ENCODE measurements around the gene SNAP23. TPM values are rescaled to one million over a fixed set of nuclear protein-coding genes. Genes with fewer than 3 reads are reported as not detected.

Gene SNAP23
- total RNA-seq, 2 experiments from 2014 or later: 50.7 to 63.1 TPM

DNA sequence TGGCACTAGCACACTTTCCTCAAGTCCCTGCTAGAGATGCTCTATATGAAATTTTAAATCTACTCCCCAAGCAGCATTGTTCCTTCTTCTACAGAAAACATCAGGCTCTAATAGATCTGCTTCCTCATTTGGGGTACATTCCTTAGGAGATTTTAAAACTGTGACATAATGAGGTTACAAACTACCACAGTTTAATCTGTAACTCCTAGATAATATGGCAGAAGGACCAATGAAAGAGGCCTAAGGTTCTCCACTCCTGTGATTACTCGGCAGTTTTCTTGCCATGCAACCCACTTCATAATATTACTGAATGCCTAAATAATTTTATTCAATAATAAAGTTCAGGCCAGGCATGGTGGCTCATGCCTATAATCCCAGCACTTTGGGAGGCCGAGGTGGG lies 20.6 kb upstream of the SNAP23 start:
- Mint-ChIP-seq H3K27me3 (no peaks in the 10 kb centered on the region), H3K4me1 (peaks cover 10% of the 10 kb centered on the region), H3K9me3 (no peaks in the 10 kb centered on the region), H3K36me3 (ENCODE audit: low read depth) (peaks cover 5% of the 10 kb centered on the region), H3K27ac (no peak overlapping the region), H3K4me3 (no peak overlapping the region)
- CTCF ChIA-PET: interaction anchor here (0.6 to 1.1 kb wide), 3 partner anchors 11 to 770 kb away, joined by 3 read pairs; no protein-coding TSS in a partner anchor
- POLR2A ChIA-PET: no interaction called here
- DNase-seq: no peak

DNA sequence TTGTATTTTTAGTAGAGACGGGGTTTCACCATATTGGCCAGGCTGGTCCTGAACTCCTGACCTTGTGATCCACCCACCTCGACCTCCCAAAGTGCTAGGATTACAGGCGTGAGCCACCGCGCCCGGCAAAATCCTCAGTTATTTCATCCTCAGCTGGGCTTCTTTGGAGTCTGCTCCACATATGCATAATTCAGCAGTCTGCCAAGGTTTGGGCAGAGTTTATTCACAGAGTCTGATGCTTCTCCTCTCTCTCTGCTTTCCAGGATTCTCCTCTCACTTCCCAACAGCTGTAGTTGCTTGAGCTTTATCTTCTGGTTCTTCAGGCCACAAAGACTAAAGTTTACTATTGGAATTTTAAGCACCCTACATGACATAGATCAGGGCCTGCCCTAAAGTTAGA lies 12.7 kb upstream of the SNAP23 start:
- no peaks in the 10 kb centered on the region for H3K27me3 Mint-ChIP-seq
- H3K4me3 Mint-ChIP-seq: no peak overlapping the region
- H3K36me3 Mint-ChIP-seq (ENCODE audit: low read depth): peaks cover 11% of the 10 kb centered on the region
- POLR2A ChIA-PET: no interaction called here
- H3K9me3 Mint-ChIP-seq: peaks cover 2% of the 10 kb centered on the region
- H3K27ac Mint-ChIP-seq: no peak overlapping the region
- peaks cover 7% of the 10 kb centered on the region for H3K4me1 Mint-ChIP-seq
- CTCF ChIA-PET: no interaction called here
- DNase-seq: no peak

DNA sequence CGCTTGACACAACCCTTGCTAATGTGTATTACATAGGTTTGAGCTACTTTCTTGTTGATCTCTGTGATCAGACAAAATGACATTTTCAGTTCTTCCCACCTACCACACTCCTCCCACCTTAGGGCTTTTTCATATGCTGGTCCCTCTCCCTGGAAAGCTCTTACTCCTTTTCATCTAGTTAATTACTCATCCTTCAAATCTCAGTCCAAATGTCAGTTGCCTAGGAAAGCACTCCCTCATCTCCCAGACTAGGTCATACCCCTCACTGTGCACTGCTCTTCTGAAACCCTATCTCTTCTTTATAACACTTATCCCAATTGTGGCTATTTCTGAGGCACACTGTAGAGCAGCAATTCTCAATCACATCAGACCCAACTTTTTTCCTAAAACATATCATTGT lies 11.8 kb upstream of the SNAP23 start:
- ChIA-PET CTCF (interaction anchor here (1.7 kb wide), 1 partner anchor 11 kb away, joined by 4 read pairs; no protein-coding TSS in a partner anchor), POLR2A (no interaction called here)
- DNase-seq: no peak
- Mint-ChIP-seq H3K36me3 (ENCODE audit: low read depth) (peaks cover 11% of the 10 kb centered on the region), H3K4me3 (no peak overlapping the region), H3K4me1 (peaks cover 14% of the 10 kb centered on the region), H3K9me3 (peaks cover 2% of the 10 kb centered on the region), H3K27me3 (no peaks in the 10 kb centered on the region), H3K27ac (no peak overlapping the region)

DNA sequence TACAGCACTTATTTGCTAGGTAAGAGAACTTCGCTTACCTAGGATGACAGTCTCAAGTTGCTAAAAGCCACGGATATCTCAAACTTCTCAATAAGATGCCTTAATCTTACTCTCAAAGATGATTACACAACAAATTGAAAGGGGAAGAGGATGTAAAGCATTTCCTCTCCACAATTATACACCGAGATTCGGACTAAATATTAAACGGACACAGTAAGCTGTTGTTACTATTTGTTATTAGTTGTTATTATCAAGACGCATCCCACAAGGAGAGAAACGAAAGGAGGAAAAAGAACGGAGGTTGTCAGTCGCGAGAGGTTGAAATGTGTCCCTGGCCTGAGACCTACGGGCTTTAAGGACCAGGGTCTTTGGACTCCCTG lies 5.2 kb upstream of the SNAP23 start:
- Mint-ChIP-seq H3K36me3 (ENCODE audit: low read depth) (peaks cover 5% of the 10 kb centered on the region), H3K27ac (peak overlapping the region; percentile 99), H3K4me3 (peak overlapping the region; percentile 91), H3K9me3 (no peaks in the 10 kb centered on the region), H3K4me1 (peaks cover 47% of the 10 kb centered on the region), H3K27me3 (no peaks in the 10 kb centered on the region)
- DNase-seq: no peak
- POLR2A ChIA-PET: no interaction called here
- CTCF ChIA-PET: no interaction called here

DNA sequence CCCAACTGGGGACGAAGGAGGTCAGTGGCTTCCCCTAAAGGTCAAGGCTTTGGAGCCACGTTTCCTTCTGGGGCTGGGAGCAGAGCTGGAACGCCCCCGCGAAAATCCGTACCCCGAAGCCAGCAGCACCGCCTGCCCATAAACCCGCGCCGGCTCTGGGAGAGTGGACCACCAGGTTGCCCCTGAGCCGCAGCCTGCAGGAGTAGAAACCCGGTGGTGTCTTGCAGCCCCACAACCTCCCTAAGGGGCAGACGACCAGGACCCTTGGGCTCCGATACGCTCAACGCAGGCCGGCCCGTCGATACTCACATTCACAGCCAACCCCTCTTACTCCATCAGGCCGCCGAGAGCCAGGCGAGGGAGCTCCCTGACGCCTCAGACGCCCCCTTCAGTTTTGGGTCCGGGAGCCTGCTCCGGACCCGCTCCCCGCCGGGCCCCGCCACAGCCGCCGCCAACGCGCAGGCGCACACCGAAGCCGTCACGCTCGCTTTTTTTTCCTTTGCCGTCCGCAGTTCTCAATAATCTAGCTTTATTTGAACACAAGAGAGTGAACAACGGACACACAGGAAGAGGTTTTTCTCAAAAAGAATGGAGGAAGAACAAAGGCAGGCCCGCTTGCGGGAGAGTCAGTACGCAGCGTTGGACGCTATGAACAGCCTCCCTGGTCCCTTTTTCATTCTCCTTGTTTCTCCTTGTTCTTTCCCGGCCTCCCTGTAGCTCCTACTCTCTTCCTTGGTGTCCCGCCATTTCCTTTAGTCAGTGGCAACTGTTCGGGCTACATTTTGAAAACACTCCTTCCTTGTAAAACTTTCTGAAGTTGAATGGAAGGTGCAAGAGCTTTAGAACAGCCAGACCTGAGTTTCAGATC lies 4.5 kb upstream of the SNAP23 start, which contains the start of gene ZNF106:
Gene ZNF106, minus strand, starts transcription at position 471 of the 868 bp plus-strand sequence. CDS start 18,852 bp downstream, outside the sequence.
- CTCF ChIA-PET: no interaction called here
- DNase-seq: peak; percentile 90
- POLR2A ChIA-PET: interaction anchor here (0.6 kb wide), 1 partner anchor 20 kb away, joined by 5 read pairs; no protein-coding TSS in a partner anchor
- H3K27ac Mint-ChIP-seq: peak within 1 kb of the TSS; percentile 99
- H3K36me3 Mint-ChIP-seq (ENCODE audit: low read depth): peaks cover 7% of the 10 kb centered on the region
- peak within 1 kb of the TSS; percentile 91 for H3K4me3 Mint-ChIP-seq
- H3K27me3 Mint-ChIP-seq: no peaks in the 10 kb centered on the region
- H3K9me3 Mint-ChIP-seq: no peaks in the 10 kb centered on the region
- H3K4me1 Mint-ChIP-seq: peaks cover 52% of the 10 kb centered on the region

DNA sequence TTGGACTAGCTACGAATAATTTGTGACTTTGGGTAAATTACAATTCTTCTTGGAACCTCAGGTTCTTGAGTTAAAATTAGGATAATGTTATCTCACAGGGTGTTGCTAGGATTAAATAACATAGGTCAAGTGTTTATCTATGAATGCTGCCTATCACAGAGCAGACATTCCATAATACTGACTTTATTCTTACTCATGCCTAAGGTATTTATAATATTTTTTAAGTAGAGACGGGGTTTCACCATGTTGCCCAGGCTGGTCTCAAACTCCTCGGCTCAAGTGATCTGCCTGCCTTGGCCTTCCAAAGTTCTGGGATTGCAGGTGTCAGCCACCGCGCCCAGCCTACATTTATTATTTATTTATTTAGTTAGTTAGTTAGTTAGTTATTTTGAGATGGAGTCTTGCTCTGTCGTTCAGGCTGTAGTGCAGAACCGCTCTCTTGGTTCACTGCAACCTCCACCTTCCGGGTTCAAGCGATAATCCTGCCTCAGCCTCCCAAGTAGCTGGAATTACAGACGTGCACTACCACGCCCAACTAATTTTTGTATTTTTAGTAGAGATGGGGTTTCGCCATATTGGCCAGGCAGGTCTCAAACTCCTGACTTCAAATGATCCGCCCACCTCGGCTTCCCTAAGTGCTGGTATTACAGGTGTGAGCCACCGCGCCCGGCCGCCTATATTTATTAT lies 3.8 kb upstream of the SNAP23 start:
- Mint-ChIP-seq H3K4me1 (peaks cover 60% of the 10 kb centered on the region), H3K9me3 (no peaks in the 10 kb centered on the region), H3K36me3 (ENCODE audit: low read depth) (peaks cover 7% of the 10 kb centered on the region), H3K27ac (peak overlapping the region; percentile 99), H3K4me3 (peak overlapping the region; percentile 91), H3K27me3 (no peaks in the 10 kb centered on the region)
- DNase-seq: no peak
- POLR2A ChIA-PET: interaction anchor here (0.6 kb wide), 1 partner anchor 19 kb away, joined by 5 read pairs; no protein-coding TSS in a partner anchor
- CTCF ChIA-PET: no interaction called here

DNA sequence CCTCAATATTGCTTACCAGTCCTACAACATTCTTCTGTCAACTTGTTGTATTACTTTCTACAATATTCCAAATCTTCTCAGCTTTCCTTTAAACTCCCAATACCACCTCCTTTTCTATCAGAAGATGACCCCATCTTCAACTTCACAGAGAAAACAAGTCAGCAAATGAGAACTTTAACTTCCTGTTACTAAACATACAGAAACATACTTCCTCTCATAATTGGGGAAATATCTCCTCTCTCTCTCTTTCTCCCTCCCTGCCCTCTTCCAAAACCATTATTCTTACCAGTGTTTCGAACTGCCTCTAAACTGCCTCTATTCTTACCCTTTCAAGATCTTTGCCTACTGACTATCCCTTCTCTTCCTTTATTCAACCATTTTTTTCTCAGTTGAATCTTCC lies 1.8 kb upstream of the SNAP23 start:
- DNase-seq: no peak
- peaks cover 65% of the 10 kb centered on the region for H3K4me1 Mint-ChIP-seq
- no peaks in the 10 kb centered on the region for H3K27me3 Mint-ChIP-seq
- no peaks in the 10 kb centered on the region for H3K9me3 Mint-ChIP-seq
- H3K4me3 Mint-ChIP-seq: peak overlapping the region; percentile 3
- H3K27ac Mint-ChIP-seq: no peak overlapping the region
- H3K36me3 Mint-ChIP-seq (ENCODE audit: low read depth): peaks cover 7% of the 10 kb centered on the region
- ChIA-PET POLR2A (no interaction called here), CTCF (interaction anchor here (0.7 kb wide), 1 partner anchor 428 kb away, joined by 3 read pairs; no protein-coding TSS in a partner anchor)

DNA sequence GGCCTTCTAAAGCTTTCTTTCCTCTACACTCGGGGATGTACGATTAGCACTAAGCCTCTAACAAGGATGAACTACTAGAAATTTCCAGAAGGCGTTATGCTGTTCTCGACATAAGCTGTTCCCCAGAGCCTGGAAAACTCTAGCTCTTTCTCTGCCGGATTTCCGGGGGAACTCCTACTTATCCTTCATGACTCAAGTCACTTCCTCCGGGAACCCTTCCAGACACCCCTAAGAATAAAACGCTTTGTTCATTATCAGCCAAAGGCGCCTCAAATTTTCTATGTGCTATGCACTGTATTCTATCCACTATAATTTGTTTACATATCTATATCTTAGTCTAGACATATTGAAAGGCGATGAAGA lies 455 bp upstream of the SNAP23 start:
- DNase-seq: no peak
- Mint-ChIP-seq H3K36me3 (ENCODE audit: low read depth) (peaks cover 7% of the 10 kb centered on the region), H3K9me3 (no peaks in the 10 kb centered on the region), H3K4me3 (peak overlapping the region; percentile 99), H3K27me3 (no peaks in the 10 kb centered on the region), H3K27ac (peak overlapping the region; percentile 93), H3K4me1 (peaks cover 67% of the 10 kb centered on the region)
- ChIA-PET CTCF (interaction anchor here (0.9 to 1.4 kb wide), 4 partner anchors 10 to 23 kb away, joined by 3 to 6 read pairs (median 4); no protein-coding TSS in a partner anchor), POLR2A (no interaction called here)

DNA sequence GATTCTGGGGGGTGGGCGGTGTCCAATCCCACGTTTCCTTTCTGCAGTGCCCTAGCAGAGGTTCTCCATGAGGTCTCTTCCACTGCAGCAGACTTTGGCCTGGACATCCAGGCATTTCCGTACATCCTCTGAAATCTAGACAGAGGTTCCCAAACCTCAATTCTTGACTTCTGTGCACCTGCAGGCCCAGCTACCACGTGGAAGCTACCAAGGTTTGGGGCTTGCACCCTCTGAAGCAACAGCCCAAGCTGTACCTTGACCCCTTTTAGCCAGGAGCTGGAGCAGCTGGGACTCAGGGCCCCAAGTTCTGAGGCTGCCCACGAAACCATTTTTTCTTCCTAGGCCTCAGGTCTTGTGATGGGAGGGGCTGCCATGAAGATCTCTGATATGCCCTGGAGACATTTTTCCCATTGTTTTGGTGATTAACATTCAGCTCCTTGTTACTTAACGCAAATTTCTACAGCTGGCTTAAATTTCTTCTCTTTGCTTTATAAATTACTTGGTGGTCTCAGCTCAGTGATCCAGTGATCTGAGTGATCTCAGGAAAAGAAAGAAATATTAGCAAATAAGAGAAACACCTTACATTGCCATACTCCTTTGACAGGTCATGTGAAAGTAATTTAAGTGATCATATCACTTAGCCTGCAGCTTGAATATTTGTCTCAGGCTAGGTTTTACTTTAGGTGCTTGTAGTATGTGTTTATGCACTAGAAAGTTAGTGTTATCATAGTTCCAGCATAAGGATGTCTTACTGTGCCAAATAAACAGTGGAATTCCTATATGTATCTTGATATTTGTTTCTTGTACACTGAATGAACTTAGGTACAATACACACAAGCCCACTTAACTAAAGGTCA lies 3.0 kb downstream of the SNAP23 start:
- H3K27ac Mint-ChIP-seq: no peak overlapping the region
- no peak overlapping the region for H3K4me3 Mint-ChIP-seq
- H3K4me1 Mint-ChIP-seq: peaks cover 55% of the 10 kb centered on the region

DNA sequence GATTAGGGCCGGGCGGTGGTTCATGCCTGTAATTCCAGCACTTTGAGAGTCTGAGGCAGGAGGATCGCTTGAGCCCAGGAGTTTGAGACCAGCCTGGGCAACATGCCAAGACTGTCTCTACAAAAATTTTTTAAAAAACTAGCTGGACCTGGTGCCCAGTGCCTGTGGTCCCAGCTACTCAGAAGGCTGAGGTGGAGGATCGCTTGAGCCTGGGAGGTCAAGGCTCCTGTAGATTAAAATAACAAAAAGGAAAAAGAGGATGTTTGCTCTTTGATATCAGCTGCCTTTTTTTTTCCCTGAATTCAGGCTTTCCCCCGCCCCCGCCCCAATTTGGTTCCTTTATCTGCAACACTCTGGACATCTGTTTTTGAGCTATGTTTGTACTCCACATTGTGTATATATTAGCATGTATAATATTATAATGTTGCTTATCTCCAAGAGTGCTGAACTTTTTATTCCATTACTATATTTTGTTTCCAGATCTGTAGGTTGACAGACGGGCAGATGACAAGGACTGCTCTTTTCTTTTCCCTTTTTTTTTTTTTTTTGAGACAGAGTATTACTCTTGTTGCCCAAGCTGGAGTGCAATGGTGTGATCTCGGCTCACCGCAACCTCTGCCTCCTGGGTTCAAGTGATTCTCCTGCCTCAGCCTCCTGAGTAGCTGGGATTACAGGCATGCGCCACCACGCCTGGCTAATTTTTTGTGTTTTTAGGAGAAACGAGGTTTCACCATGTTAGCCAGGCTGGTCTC lies 4.6 kb downstream of the SNAP23 start:
- no peaks in the 10 kb centered on the region for H3K27me3 Mint-ChIP-seq
- ChIA-PET POLR2A (interaction anchor here (0.6 to 0.7 kb wide), 3 partner anchors 83 to 1296 kb away, joined by 3 to 4 read pairs (median 3); no protein-coding TSS in a partner anchor), CTCF (interaction anchor here (0.7 kb wide), 1 partner anchor 646 kb away, joined by 3 read pairs; no protein-coding TSS in a partner anchor)
- H3K4me3 Mint-ChIP-seq: no peak overlapping the region
- peaks cover 43% of the 10 kb centered on the region for H3K4me1 Mint-ChIP-seq
- no peak overlapping the region for H3K27ac Mint-ChIP-seq
- DNase-seq: no peak
- peaks cover 4% of the 10 kb centered on the region for H3K36me3 Mint-ChIP-seq (ENCODE audit: low read depth)
- H3K9me3 Mint-ChIP-seq: no peaks in the 10 kb centered on the region

More for the DNA sequence above, 3.0 kb downstream of the SNAP23 start:
- Mint-ChIP-seq H3K36me3 (ENCODE audit: low read depth) (peaks cover 3% of the 10 kb centered on the region), H3K27me3 (no peaks in the 10 kb centered on the region), H3K9me3 (no peaks in the 10 kb centered on the region)
- POLR2A ChIA-PET: no interaction called here
- CTCF ChIA-PET: no interaction called here
- DNase-seq: no peak

DNA sequence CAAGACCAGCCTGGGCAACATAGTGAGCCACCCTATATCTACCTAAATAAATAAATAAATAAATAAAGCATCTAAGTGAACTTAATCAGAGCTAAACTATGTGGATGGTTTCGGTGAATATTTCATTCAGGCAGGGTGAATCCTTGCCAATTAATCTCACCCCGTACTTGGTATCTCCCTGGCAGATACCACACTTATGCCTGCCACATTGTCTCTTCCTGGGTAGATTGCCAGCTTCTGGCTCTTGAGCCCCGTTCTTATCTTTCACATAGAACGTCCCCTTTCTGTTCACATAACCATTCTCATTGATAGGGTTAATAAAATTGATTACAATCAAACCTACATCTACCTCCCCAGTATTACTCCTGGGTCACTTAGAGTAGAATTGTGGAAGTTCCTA lies 7.0 kb downstream of the SNAP23 start:
- Mint-ChIP-seq H3K4me1 (peaks cover 22% of the 10 kb centered on the region), H3K27me3 (no peaks in the 10 kb centered on the region), H3K27ac (no peak overlapping the region), H3K4me3 (no peak overlapping the region), H3K36me3 (ENCODE audit: low read depth) (peaks cover 3% of the 10 kb centered on the region), H3K9me3 (no peaks in the 10 kb centered on the region)
- POLR2A ChIA-PET: no interaction called here
- CTCF ChIA-PET: interaction anchor here (0.7 kb wide), 1 partner anchor 64 kb away, joined by 3 read pairs; no protein-coding TSS in a partner anchor
- DNase-seq: no peak

DNA sequence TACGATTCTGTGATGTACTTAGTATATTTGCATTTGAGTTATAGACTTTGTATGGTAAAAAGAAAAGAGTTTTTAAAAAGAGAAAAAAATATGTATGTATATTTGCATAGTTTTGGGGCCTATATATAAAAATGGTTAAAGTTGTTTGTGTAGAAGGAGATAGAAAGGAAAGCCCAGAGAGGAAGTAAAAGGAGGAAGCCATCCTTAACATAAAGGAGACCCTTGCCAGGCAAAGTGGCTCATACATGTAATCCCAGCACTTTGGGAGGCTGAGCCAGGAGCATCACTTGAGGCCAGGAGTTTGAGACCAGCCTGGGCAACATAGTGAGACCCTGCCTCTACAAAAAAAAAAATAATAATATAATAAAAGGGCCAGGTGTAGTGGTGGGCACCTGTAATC lies 8.4 kb downstream of the SNAP23 start:
- CTCF ChIA-PET: interaction anchor here (0.5 to 0.7 kb wide), 3 partner anchors 36 to 166 kb away, joined by 4 to 5 read pairs (median 4); no protein-coding TSS in a partner anchor
- peaks cover 4% of the 10 kb centered on the region for H3K36me3 Mint-ChIP-seq (ENCODE audit: low read depth)
- POLR2A ChIA-PET: no interaction called here

More for the DNA sequence above, 8.4 kb downstream of the SNAP23 start:
- Mint-ChIP-seq H3K27me3 (no peaks in the 10 kb centered on the region), H3K4me1 (peaks cover 10% of the 10 kb centered on the region), H3K27ac (no peak overlapping the region), H3K9me3 (no peaks in the 10 kb centered on the region), H3K4me3 (no peak overlapping the region)
- DNase-seq: no peak
